Aorta (tissue), 5 donors: Measurements from ENCODE around the gene OR13C5. TPM values are rescaled to one million over a fixed set of nuclear protein-coding genes. Genes with fewer than 3 reads are reported as not detected.
"Not testable (repeated sequence)": the region's sequence is repeated elsewhere in the genome, so short reads cannot be mapped to it uniquely, and the experiment has no call there.

ENCODE experiments used
- ATAC-seq: fragments of 200-7000 bp; cut with Tn5 transposase; one replicate; pipeline ENCODE4 v1.9.1; 2022; ENCODE audit warnings: moderate library complexity; ENCODE audit not compliant: low FRiP score
- DNase-seq, 2 donors: peaks; one replicate each; pipeline ENCODE4 v3.0.0-alpha.2; 2020
- H3K27ac ChIP-seq, 2 donors: one replicate each; pipeline ENCODE4 v1.5.1; 2013; ENCODE audit warnings: low read length in 2 of 2, mild to moderate bottlenecking in 2 of 2, moderate library complexity in 2 of 2, control low read depth in 1 of 2, inconsistent platforms in 1 of 2, low read depth in 1 of 2
- H3K27me3 ChIP-seq, 2 donors: one replicate each; pipeline ENCODE4 v1.6.1; 2013; ENCODE audit warnings: control low read depth in 1 of 2, low read length in 1 of 2, mild to moderate bottlenecking in 1 of 2, moderate library complexity in 1 of 2; ENCODE audit not compliant: insufficient read depth in 2 of 2, control insufficient read depth in 1 of 2
- H3K36me3 ChIP-seq, 2 donors: one replicate each; pipeline ENCODE4 v1.6.1; 2013; ENCODE audit warnings: control low read depth in 1 of 2, low read length in 1 of 2, mild to moderate bottlenecking in 1 of 2; ENCODE audit not compliant: insufficient read depth in 2 of 2, control insufficient read depth in 1 of 2
- H3K4me1 ChIP-seq, 2 donors: one replicate each; pipeline ENCODE4 v1.6.1; 2013; ENCODE audit warnings: low read length in 2 of 2, control low read depth in 1 of 2, mild to moderate bottlenecking in 1 of 2, moderate library complexity in 1 of 2; ENCODE audit not compliant: insufficient read depth in 2 of 2, control insufficient read depth in 1 of 2
- H3K4me3 ChIP-seq, 2 donors: one replicate each; pipeline ENCODE4 v1.5.1; 2013; ENCODE audit warnings: low read length in 2 of 2, control low read depth in 1 of 2, mild to moderate bottlenecking in 1 of 2
- H3K9me3 ChIP-seq: one replicate; pipeline ENCODE4 v1.6.1; 2013; ENCODE audit warnings: mild to moderate bottlenecking, low read length; ENCODE audit not compliant: control insufficient read depth
- WGBS, 2 donors: extraction: QIAGEN DNeasy Blood & Tissue Kit; methylation state at CpG; one replicate each; pipeline ENCODE4 v1.1.7; 2013; 5-methylcytosine and 5-hydroxymethylcytosine counted together
- intact Hi-C, 2 donors: fragments of 100-400 bp; cut with DNase I; formaldehyde crosslinking; loops; one replicate each; pipeline versions ENCODE4 v1.14.2 to v1.15.0; 2022
- long read RNA-seq, 2 donors: library from polyadenylated mRNA; unstranded; transcript quantifications; one replicate each; pipeline ENCODE4 v2.0.0, GENCODE V29; 2020 to 2021
- polyA plus RNA-seq, 2 donors: library from polyadenylated mRNA; stranded (reverse); fragments of 200-250 nt; gene quantifications; one replicate each; pipeline ENCODE4 v1.2.3, GENCODE V29; 2013
- total RNA-seq, 2 donors: library from RNA; stranded (reverse); fragmentation: NEBNext Ultra II Directional; extraction: Animal tissue kit (Norgen Biotek cat#: 25700); gene quantifications; one replicate each; pipeline ENCODE4 v1.2.1, GENCODE V29; 2021
- donor health status: healthy with polysubstance abuse.
- donor health status: Bipolar disorder and iron deficiency.
- donor health status: DM: no; HTN: no; CAD: no.
- donor health status: DM: no; HTN: no; CAD: no.
- donor health status: DM: yes; HTN: yes; CAD: no.

Gene OR13C5
- total RNA-seq = not detected
- not detected for polyA plus RNA-seq
- long read RNA-seq, donor 1 = 0 reads
- long read RNA-seq, donor 2 = 0 reads

- H3K9me3 ChIP-seq, H3K27ac ChIP-seq, H3K4me1 ChIP-seq, H3K4me3 ChIP-seq, H3K36me3 ChIP-seq, intact Hi-C loops, H3K27me3 ChIP-seq, DNase-seq, ATAC-seq: not testable (repeated sequence)
Measured at GRCh38 chr9:104599313-104599712, at the start of gene OR13C5. OR13C5 (minus strand) TSS chr9:104599413; CDS start chr9:104599413, 0 bp downstream.

GRCh38 chr9:104635456-104635855, 36.2 kb upstream of the OR13C5 start:
- H3K9me3 ChIP-seq = peaks cover 1% of the 10 kb centered on the region
- H3K4me1 ChIP-seq = no peaks in the 10 kb centered on the region
- no peaks in the 10 kb centered on the region for H3K27me3 ChIP-seq
- no peak overlapping the region for H3K27ac ChIP-seq
- ATAC-seq = no peak
- intact Hi-C loops = no loop called here
- no peak for DNase-seq
- H3K36me3 ChIP-seq = no peaks in the 10 kb centered on the region
- no peak overlapping the region for H3K4me3 ChIP-seq

- intact Hi-C loops = no loop called here
- H3K36me3 ChIP-seq = no peaks in the 10 kb centered on the region
- ATAC-seq (no peak), DNase-seq (peak in 1 of 2 donors; percentile 74)
- H3K4me3 ChIP-seq = no peak overlapping the region
- peaks cover 1% of the 10 kb centered on the region for H3K9me3 ChIP-seq
- H3K27me3 ChIP-seq = no peaks in the 10 kb centered on the region
- WGBS, 2 donors = 93 to 95% methylated on average over 30 of the region's 30 CpGs
- no peaks in the 10 kb centered on the region for H3K4me1 ChIP-seq
- no peak overlapping the region for H3K27ac ChIP-seq
Measured at GRCh38 chr9:104633976-104634520, 34.8 kb upstream of the OR13C5 start.

GRCh38 chr9:104625964-104626363, 26.8 kb upstream of the OR13C5 start:
- H3K27me3 ChIP-seq, H3K4me1 ChIP-seq, H3K36me3 ChIP-seq, DNase-seq, ATAC-seq, H3K9me3 ChIP-seq, H3K4me3 ChIP-seq, H3K27ac ChIP-seq, intact Hi-C loops: not testable (repeated sequence)

GRCh38 chr9:104618104-104618503, 18.9 kb upstream of the OR13C5 start, which contains the start of gene OR13C9:
OR13C9 (minus strand) TSS chr9:104618204; CDS start chr9:104618204, 0 bp downstream.
- Histone ChIP-seq H3K4me3 (no peak within 1 kb of the TSS), H3K27ac (no peak within 1 kb of the TSS), H3K36me3 (no peaks in the 10 kb centered on the region), H3K27me3 (no peaks in the 10 kb centered on the region), H3K4me1 (no peaks in the 10 kb centered on the region), H3K9me3 (no peaks in the 10 kb centered on the region)
- 65 to 73% methylated on average over 2 of the region's 2 CpGs for WGBS, 2 donors
- intact Hi-C loops = no loop called here
- ATAC-seq (no peak), DNase-seq (no peak)

DNA sequence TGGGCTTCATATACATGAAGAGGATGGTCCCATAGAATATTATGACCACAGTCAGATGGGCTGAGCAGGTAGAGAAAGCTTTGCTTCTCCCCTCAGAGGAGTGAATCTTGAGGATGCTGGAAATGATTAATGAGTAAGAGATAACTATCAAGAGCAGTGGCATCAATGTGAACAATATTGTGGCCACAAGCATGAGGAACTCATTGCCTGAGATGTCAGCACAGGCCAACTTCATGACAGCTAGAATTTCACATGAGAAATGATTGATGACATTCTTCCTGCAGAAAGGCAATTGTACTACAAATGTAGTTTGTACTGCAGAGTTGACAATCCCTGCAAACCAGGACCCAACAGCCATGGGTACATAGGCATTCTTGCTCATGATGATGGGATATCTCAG, 18.2 kb upstream of the OR13C5 start:
- no peak for ATAC-seq
- no peak for DNase-seq
- no peaks in the 10 kb centered on the region for H3K36me3 ChIP-seq
- intact Hi-C loops = no loop called here
- no peaks in the 10 kb centered on the region for H3K27me3 ChIP-seq
- no peak overlapping the region for H3K4me3 ChIP-seq
- H3K4me1 ChIP-seq = no peaks in the 10 kb centered on the region
- no peaks in the 10 kb centered on the region for H3K9me3 ChIP-seq
- H3K27ac ChIP-seq = no peak overlapping the region

- Histone ChIP-seq H3K4me1 (no peaks in the 10 kb centered on the region), H3K36me3 (no peaks in the 10 kb centered on the region), H3K9me3 (no peaks in the 10 kb centered on the region), H3K4me3 (no peak overlapping the region), H3K27me3 (no peaks in the 10 kb centered on the region), H3K27ac (no peak overlapping the region)
- DNase-seq (no peak), ATAC-seq (no peak)
- intact Hi-C loops = no loop called here
- WGBS, 2 donors = 74% methylated on average over 2 of the region's 2 CpGs
Measured at GRCh38 chr9:104611213-104611612, 12.0 kb upstream of the OR13C5 start.

GRCh38 chr9:104608336-104608735, 9.1 kb upstream of the OR13C5 start:
- Histone ChIP-seq H3K36me3 (no peaks in the 10 kb centered on the region), H3K4me1 (no peaks in the 10 kb centered on the region), H3K27ac (no peak overlapping the region), H3K4me3 (no peak overlapping the region), H3K27me3 (no peaks in the 10 kb centered on the region), H3K9me3 (no peaks in the 10 kb centered on the region)
- intact Hi-C loops = no loop called here
- WGBS, 2 donors = 16 to 19% methylated on average over 1 of the region's 1 CpG
- DNase-seq (no peak), ATAC-seq (no peak)

GRCh38 chr9:104606152-104606551, 6.9 kb upstream of the OR13C5 start:
- Histone ChIP-seq H3K27me3 (no peaks in the 10 kb centered on the region), H3K9me3 (no peaks in the 10 kb centered on the region), H3K4me3 (no peak overlapping the region), H3K27ac (no peak overlapping the region), H3K36me3 (no peaks in the 10 kb centered on the region), H3K4me1 (no peaks in the 10 kb centered on the region)
- WGBS, 2 donors = 67 to 69% methylated on average over 2 of the region's 2 CpGs
- DNase-seq (no peak), ATAC-seq (no peak)
- intact Hi-C loops = no loop called here
